ENCODE data around the gene B4GALNT2.
"Not testable (repeated sequence)": the region's sequence is repeated elsewhere in the genome, so short reads cannot be mapped to it uniquely, and the experiment has no call there.

The B4GALNT2 gene

GRCh38 chr17:49183341-49183740 lies 50.8 kb downstream of the B4GALNT2 start:
- no peak for DNase-seq (ENCODE audit: low spot score)

GRCh38 chr17:49183801-49184200 lies 51.2 kb downstream of the B4GALNT2 start:
- no peak for DNase-seq (ENCODE audit: low spot score)

GRCh38 chr17:49184522-49184921 lies 52.0 kb downstream of the B4GALNT2 start:
- not testable (repeated sequence) for DNase-seq (ENCODE audit: low spot score)

- DNase-seq (ENCODE audit: low spot score) = not testable (repeated sequence)
Measured at GRCh38 chr17:49185381-49185780, 52.8 kb downstream of the B4GALNT2 start.

GRCh38 chr17:49187301-49187700 lies 54.7 kb downstream of the B4GALNT2 start:
- no peak for DNase-seq (ENCODE audit: low spot score)

GRCh38 chr17:49190932-49191331 lies 58.4 kb downstream of the B4GALNT2 start:
- DNase-seq (ENCODE audit: low spot score) = peak; percentile 13

- no peak for DNase-seq (ENCODE audit: low spot score)
Measured at GRCh38 chr17:49191409-49191916, 58.9 kb downstream of the B4GALNT2 start.

- peak; percentile 96 for DNase-seq (ENCODE audit: low spot score)
Measured at GRCh38 chr17:49191917-49192741, 59.6 kb downstream of the B4GALNT2 start.

- peak; percentile 90 for DNase-seq (ENCODE audit: low spot score)
Measured at GRCh38 chr17:49193513-49194296, 61.1 kb downstream of the B4GALNT2 start.

GRCh38 chr17:49194297-49194607 lies 61.7 kb downstream of the B4GALNT2 start:
- no peak for DNase-seq (ENCODE audit: low spot score)

- no peak for DNase-seq (ENCODE audit: low spot score)
Measured at GRCh38 chr17:49195751-49196150, 63.2 kb downstream of the B4GALNT2 start.

- no peak for DNase-seq (ENCODE audit: low spot score)
Measured at GRCh38 chr17:49196520-49196919, 64.0 kb downstream of the B4GALNT2 start.

GRCh38 chr17:49197346-49197998 lies 64.9 kb downstream of the B4GALNT2 start:
- DNase-seq (ENCODE audit: low spot score) = no peak

GRCh38 chr17:49198211-49198610 lies 65.6 kb downstream of the B4GALNT2 start:
- no peak for DNase-seq (ENCODE audit: low spot score)

- no peak for DNase-seq (ENCODE audit: low spot score)
Measured at GRCh38 chr17:49200423-49201083, 68.0 kb downstream of the B4GALNT2 start.

- no peak for DNase-seq (ENCODE audit: low spot score)
Measured at GRCh38 chr17:49201481-49201927, 68.9 kb downstream of the B4GALNT2 start.

- DNase-seq (ENCODE audit: low spot score) = no peak
Measured at GRCh38 chr17:49203796-49204195, 71.2 kb downstream of the B4GALNT2 start.

- DNase-seq (ENCODE audit: low spot score) = no peak
Measured at GRCh38 chr17:49204516-49204915, 71.9 kb downstream of the B4GALNT2 start.

GRCh38 chr17:49209061-49209571 lies 76.5 kb downstream of the B4GALNT2 start:
- DNase-seq (ENCODE audit: low spot score) = no peak

- no peak for DNase-seq (ENCODE audit: low spot score)
Measured at GRCh38 chr17:49210158-49211029, 77.8 kb downstream of the B4GALNT2 start, which contains the start of the genes ABI3 and GNGT2. TSS of gene ABI3 (plus strand) at chr17:49210707. CDS start at chr17:49210725, 18 bp downstream. TSS of gene GNGT2 (minus strand) at chr17:49210574. CDS start at chr17:49207422, 3,152 bp downstream.
